Panc1 (cell line): Measurements from ENCODE around the gene MYH11. TPM values are rescaled to one million over a fixed set of nuclear protein-coding genes. Genes with fewer than 3 reads are reported as not detected.

ENCODE experiments used
- ATAC-seq: fragments of 200-7000 bp; cut with Tn5 transposase; 2 replicates; pipeline ENCODE4 v1.9.1; 2020; ENCODE audit warnings: mild to moderate bottlenecking, moderate library complexity
- BruUV-seq: library from RNA; stranded (reverse); fragments of 400-500 nt; replicated peaks from 2 replicates; lab custom pipeline; 2021; lab: Mats Ljungman, UMichigan
- CTCF ChIA-PET: fragments of 300-600 bp; sonication (Branson Sonifier 250); formaldehyde crosslinking; loops from one replicate; lab custom pipeline; 2022; ENCODE audit warnings: antibody characterized with exemption; lab: Charles Lee
- POLR2A ChIA-PET: fragments of 300-600 bp; sonication (Branson Sonifier 250); formaldehyde crosslinking; loops from one replicate; lab custom pipeline; 2022; ENCODE audit warnings: antibody characterized with exemption; lab: Charles Lee
- DNase-seq: peaks from one replicate; pipeline ENCODE4 v3.0.0-alpha.2; 2010; ENCODE audit warnings: low read depth, low spot score
- H3K27ac ChIP-seq: 2 replicates; pipeline ENCODE4 v1.5.1; 2011; ENCODE audit warnings: mild to moderate bottlenecking, low read length, inconsistent platforms
- H3K27me3 ChIP-seq: fragments of 200-500 bp; sonication (Bioruptor generic); 2 replicates; pipeline ENCODE4 v1.6.0; 2014; ENCODE audit warnings: low read length, inconsistent platforms; ENCODE audit not compliant: control insufficient read depth, insufficient read depth
- H3K36me3 ChIP-seq: fragments of 200-500 bp; sonication (Bioruptor generic); 2 replicates; pipeline ENCODE4 v1.5.1; 2014; ENCODE audit warnings: inconsistent platforms, mild to moderate bottlenecking, low read length, moderate library complexity; ENCODE audit not compliant: control insufficient read depth, insufficient read depth
- H3K4me1 ChIP-seq: 2 replicates; pipeline ENCODE4 v1.5.1; 2011; ENCODE audit warnings: inconsistent platforms, mild to moderate bottlenecking, low read length, moderate library complexity; ENCODE audit not compliant: control insufficient read depth, insufficient read depth
- H3K4me3 ChIP-seq, 2 experiments: 2 replicates each; pipeline ENCODE4 v1.5.1; 2011 to 2012; ENCODE audit warnings: low read depth in 2 of 2, low read length in 2 of 2, mild to moderate bottlenecking in 2 of 2, inconsistent platforms in 1 of 2, moderate library complexity in 1 of 2
- H3K9me3 ChIP-seq: fragments of 200-500 bp; sonication (Bioruptor generic); 2 replicates; pipeline ENCODE4 v1.5.1; 2014; ENCODE audit warnings: low read depth, mild to moderate bottlenecking, inconsistent platforms, low read length, moderate library complexity; ENCODE audit not compliant: control insufficient read depth, insufficient read depth
- POLR2AphosphoS5 ChIP-seq: IDR thresholded peaks from 2 replicates; pipeline ENCODE4 v1.6.1; 2012; ENCODE audit warnings: mild to moderate bottlenecking, low read depth, low read length, moderate library complexity
- REST ChIP-seq, 2 experiments: IDR thresholded peaks; 2 replicates each; pipeline ENCODE4 v1.6.1; 2011 to 2012; ENCODE audit warnings: low read depth in 2 of 2, control low read depth in 1 of 2, low read length in 1 of 2, mild to moderate bottlenecking in 1 of 2, moderate library complexity in 1 of 2; ENCODE audit not compliant: insufficient read depth in 1 of 2
- SIN3A ChIP-seq: IDR thresholded peaks from 2 replicates; pipeline ENCODE4 v1.6.1; 2012; ENCODE audit warnings: low read depth, mild to moderate bottlenecking, low read length, moderate library complexity, borderline replicate concordance; ENCODE audit not compliant: insufficient read depth
- TCF7L2 ChIP-seq: IDR thresholded peaks from 2 replicates; pipeline ENCODE4 v1.6.1; 2011; ENCODE audit warnings: mild to moderate bottlenecking, low read depth, low read length, inconsistent platforms
- in situ Hi-C: cut with HindIII; loops from 2 replicates; pipeline ENCODE4 v1.10.0; 2016; ENCODE audit warnings: low sequenced_read_pairs, low pct_unique_long_range_greater_than_20kb
- intact Hi-C: fragments of 100-400 bp; cut with micrococcal nuclease; formaldehyde crosslinking; loops from one replicate; pipeline ENCODE4 v1.10.0; 2022; ENCODE audit not compliant: unreplicated experiment
- total RNA-seq: library from RNA; stranded (reverse); gene quantifications from one replicate; pipeline ENCODE4 v1.2.1, GENCODE V29; 2021; ENCODE audit not compliant: unreplicated experiment
- TF ChIP-seq, protein P1 (sequence below): fragments of 450-650 bp; IDR thresholded peaks from 2 replicates; pipeline ENCODE4 v1.5.1; 2017; ENCODE audit warnings: mild to moderate bottlenecking

MYH11 gene
- total RNA-seq, 1 experiment from 2014 or later = 0.51 TPM

DNA sequence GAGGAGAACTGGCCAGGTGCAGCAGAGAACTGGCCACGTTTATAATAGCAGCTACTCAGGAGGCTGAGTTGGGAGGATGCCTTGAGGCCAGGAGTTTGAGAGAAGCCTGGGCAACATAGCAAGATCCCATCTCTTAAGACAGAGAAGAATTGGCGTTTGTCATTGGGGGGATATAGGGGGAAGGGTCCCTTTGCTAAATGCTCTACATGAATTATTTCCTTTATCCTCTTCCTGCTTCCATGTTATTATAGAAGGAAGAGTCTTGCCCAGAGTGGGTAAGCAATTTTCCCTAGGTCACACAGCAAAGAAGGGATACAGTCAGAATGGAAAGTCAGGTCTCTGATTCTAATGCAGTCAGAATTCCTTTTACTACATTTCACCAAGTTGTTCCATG is 68.0 kb downstream of the MYH11 start:
- intact Hi-C loops = no loop called here
- no peak overlapping the region for H3K27ac ChIP-seq
- in situ Hi-C loops = no loop called here
- POLR2A ChIA-PET = no interaction called here
- no peaks in the 10 kb centered on the region for H3K9me3 ChIP-seq
- no peaks in the 10 kb centered on the region for H3K27me3 ChIP-seq
- TF ChIP-seq REST (IDR thresholded peaks at IDR 0.05; ENCODE audit: insufficient read depth in 1 of 2, low read depth in 2 of 2, low read length in 1 of 2) = no peak
- no peak for TF ChIP-seq SIN3A
- TF ChIP-seq, protein P1, sequence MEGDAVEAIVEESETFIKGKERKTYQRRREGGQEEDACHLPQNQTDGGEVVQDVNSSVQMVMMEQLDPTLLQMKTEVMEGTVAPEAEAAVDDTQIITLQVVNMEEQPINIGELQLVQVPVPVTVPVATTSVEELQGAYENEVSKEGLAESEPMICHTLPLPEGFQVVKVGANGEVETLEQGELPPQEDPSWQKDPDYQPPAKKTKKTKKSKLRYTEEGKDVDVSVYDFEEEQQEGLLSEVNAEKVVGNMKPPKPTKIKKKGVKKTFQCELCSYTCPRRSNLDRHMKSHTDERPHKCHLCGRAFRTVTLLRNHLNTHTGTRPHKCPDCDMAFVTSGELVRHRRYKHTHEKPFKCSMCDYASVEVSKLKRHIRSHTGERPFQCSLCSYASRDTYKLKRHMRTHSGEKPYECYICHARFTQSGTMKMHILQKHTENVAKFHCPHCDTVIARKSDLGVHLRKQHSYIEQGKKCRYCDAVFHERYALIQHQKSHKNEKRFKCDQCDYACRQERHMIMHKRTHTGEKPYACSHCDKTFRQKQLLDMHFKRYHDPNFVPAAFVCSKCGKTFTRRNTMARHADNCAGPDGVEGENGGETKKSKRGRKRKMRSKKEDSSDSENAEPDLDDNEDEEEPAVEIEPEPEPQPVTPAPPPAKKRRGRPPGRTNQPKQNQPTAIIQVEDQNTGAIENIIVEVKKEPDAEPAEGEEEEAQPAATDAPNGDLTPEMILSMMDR = no peak
- TF ChIP-seq POLR2AphosphoS5 = no peak
- TF ChIP-seq TCF7L2 = no peak
- H3K36me3 ChIP-seq = no peaks in the 10 kb centered on the region
- H3K4me3 ChIP-seq = no peak overlapping the region
- BruUV-seq = no TSS peak
- DNase-seq (no peak), ATAC-seq (no peak)
- H3K4me1 ChIP-seq = 0 out of 2 replicates have a peak, but pooled peaks cover 7% of the 10 kb centered on the region
- CTCF ChIA-PET = no interaction called here

DNA sequence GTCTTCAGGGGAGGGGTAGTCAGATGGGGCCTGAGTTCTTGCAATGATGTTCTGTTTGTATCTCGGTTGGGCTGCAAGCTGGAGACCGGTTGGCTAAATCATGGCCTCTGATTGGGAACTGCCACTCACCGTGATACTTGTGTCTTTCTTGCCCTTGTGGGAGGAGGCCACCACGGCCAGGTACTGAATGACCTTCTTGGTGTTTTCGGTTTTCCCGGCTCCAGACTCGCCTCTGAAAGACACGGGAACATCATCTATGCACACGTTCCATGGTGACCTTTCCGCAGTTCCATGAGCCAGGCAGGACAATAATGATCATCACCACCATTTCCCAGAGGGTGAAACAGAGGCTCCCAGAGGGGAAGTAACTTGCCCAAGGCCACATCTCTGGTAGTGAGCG is 70.3 kb downstream of the MYH11 start:
- ATAC-seq (no peak), DNase-seq (no peak)
- Histone ChIP-seq H3K9me3 (no peaks in the 10 kb centered on the region), H3K4me3 (no peak overlapping the region), H3K36me3 (no peaks in the 10 kb centered on the region), H3K27ac (no peak overlapping the region), H3K27me3 (no peaks in the 10 kb centered on the region), H3K4me1 (0 out of 2 replicates have a peak, but pooled peaks cover 7% of the 10 kb centered on the region)
- ChIA-PET POLR2A (no interaction called here), CTCF (no interaction called here)
- in situ Hi-C loops (no loop called here), intact Hi-C loops (no loop called here)
- BruUV-seq = no TSS peak
- TF ChIP-seq, protein P1 = no peak
- TF ChIP-seq SIN3A = no peak
- TF ChIP-seq TCF7L2 = no peak
- no peak for TF ChIP-seq POLR2AphosphoS5
- no peak for TF ChIP-seq REST (IDR thresholded peaks at IDR 0.05; ENCODE audit: insufficient read depth in 1 of 2, low read depth in 2 of 2, low read length in 1 of 2)
